BE2C (cell line): ENCODE data around the gene OSBPL3.

ENCODE experiments used
- DNase-seq: peaks from one replicate; pipeline ENCODE4 v3.0.0-alpha.2; 2020
- H3K27me3 ChIP-seq: fragments of 250-450 bp; sonication (Bioruptor Pico); 2 replicates; pipeline ENCODE4 v1.5.1; 2020; ENCODE audit warnings: mild to moderate bottlenecking
- H3K36me3 ChIP-seq: fragments of 250-450 bp; sonication (Bioruptor Pico); 2 replicates; pipeline ENCODE4 v1.5.1; 2020; ENCODE audit warnings: mild to moderate bottlenecking
- H3K4me1 ChIP-seq: fragments of 250-450 bp; sonication (Bioruptor Pico); 2 replicates; pipeline ENCODE4 v1.5.1; 2020
- H3K4me3 ChIP-seq: 2 replicates; pipeline ENCODE4 v1.5.1; 2011; ENCODE audit warnings: low read depth, low read length
- H3K9me3 ChIP-seq: fragments of 250-450 bp; sonication (Bioruptor Pico); 2 replicates; pipeline ENCODE4 v1.5.1; 2020
- TF ChIP-seq, protein P1 (sequence below): IDR thresholded peaks from 2 replicates; pipeline ENCODE4 v1.5.1; 2012; ENCODE audit warnings: mild to moderate bottlenecking, low read depth, low read length

OSBPL3 gene

DNA sequence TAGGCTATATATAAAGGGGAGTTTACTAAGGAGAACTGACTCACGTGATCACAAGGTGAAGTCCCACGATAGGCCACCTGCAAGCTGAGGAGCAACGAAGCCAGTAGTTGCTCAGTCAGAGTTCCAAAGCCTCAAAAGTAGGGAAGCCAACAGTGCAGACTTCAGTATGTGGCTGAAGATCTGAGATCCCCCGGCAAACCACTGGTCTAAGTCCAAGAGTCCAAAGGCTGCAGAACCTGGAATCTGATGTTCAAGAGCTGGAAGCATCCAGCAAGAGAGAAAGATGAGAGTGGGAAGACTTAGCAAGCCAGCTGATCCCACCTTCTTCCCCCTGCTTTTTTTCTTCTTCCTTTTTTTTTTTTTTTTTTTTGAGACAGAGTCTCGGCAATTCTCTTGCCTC, 195.7 kb downstream of the OSBPL3 start:
- Histone ChIP-seq H3K4me1 (no peaks in the 10 kb centered on the region), H3K4me3 (no peak overlapping the region), H3K36me3 (no peaks in the 10 kb centered on the region), H3K9me3 (no peaks in the 10 kb centered on the region), H3K27me3 (no peaks in the 10 kb centered on the region)
- no peak for DNase-seq
- TF ChIP-seq, protein P1, sequence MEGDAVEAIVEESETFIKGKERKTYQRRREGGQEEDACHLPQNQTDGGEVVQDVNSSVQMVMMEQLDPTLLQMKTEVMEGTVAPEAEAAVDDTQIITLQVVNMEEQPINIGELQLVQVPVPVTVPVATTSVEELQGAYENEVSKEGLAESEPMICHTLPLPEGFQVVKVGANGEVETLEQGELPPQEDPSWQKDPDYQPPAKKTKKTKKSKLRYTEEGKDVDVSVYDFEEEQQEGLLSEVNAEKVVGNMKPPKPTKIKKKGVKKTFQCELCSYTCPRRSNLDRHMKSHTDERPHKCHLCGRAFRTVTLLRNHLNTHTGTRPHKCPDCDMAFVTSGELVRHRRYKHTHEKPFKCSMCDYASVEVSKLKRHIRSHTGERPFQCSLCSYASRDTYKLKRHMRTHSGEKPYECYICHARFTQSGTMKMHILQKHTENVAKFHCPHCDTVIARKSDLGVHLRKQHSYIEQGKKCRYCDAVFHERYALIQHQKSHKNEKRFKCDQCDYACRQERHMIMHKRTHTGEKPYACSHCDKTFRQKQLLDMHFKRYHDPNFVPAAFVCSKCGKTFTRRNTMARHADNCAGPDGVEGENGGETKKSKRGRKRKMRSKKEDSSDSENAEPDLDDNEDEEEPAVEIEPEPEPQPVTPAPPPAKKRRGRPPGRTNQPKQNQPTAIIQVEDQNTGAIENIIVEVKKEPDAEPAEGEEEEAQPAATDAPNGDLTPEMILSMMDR = no peak

DNA sequence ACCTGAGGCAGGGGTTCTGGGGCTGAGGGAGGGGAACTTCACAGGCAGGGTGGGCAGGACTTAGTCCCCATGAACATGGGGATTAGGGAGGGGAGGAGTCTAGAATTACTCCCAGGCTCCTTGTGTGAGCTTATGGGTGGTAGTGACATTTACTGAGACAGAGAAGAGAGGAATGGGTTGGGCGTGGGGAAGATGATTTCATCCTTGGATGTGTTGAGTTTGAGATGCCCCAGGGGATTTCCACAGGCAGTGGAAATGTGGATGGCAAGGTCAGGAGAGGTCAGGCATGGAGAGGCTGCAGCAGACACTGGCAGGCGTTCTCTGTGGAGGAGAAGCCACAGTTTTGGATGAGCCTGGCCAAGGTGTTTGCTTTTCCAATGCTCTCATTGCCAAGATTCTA, 196.3 kb downstream of the OSBPL3 start:
- no peaks in the 10 kb centered on the region for H3K4me1 ChIP-seq
- H3K36me3 ChIP-seq = no peaks in the 10 kb centered on the region

DNA sequence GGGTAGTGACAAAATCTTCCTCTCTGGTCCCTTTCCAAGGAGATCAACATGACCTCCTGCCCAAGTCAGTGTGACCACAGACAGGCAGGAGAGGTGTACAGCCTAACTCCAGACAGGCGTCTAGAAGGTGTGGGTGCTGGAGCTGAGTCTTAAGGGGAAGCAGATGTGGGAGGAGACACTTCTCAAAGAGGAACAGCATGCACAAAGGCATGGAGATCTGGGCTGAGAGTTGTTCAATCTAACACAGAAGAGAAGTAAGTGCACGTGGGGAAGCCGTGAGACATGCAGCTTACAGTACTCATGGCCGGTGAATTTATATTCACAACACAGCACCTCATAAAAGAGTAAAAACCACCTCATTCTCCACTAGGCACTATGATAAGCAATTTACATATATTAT, 198.9 kb downstream of the OSBPL3 start:
- no peak for DNase-seq
- TF ChIP-seq, protein P1 = no peak
- H3K9me3 ChIP-seq = no peaks in the 10 kb centered on the region
- no peak overlapping the region for H3K4me3 ChIP-seq
- H3K4me1 ChIP-seq = no peaks in the 10 kb centered on the region
- H3K36me3 ChIP-seq = no peaks in the 10 kb centered on the region
- no peaks in the 10 kb centered on the region for H3K27me3 ChIP-seq

More for the DNA sequence above, 196.3 kb downstream of the OSBPL3 start:
- Histone ChIP-seq H3K4me3 (no peak overlapping the region), H3K9me3 (no peaks in the 10 kb centered on the region), H3K27me3 (no peaks in the 10 kb centered on the region)
- TF ChIP-seq, protein P1 = no peak
- DNase-seq = no peak

DNA sequence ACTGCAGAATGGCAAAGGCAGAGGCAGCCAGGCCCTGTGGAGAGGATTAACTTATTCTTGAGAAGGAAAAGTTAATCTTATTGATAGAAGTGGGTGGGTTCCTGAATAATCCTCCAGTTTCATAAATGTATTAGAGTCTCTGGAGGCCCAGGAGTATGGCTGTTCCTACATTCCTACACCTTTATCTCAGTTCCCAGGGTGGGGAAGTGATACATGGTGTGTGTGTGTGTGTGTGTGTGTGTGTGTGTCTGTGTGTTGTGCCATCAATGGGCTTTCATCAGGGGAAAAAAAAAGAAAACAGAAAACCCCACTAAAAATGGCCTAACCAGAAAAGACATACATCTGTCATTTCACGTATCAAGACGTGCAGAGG, 200.7 kb downstream of the OSBPL3 start:
- H3K4me1 ChIP-seq = no peaks in the 10 kb centered on the region
- no peaks in the 10 kb centered on the region for H3K27me3 ChIP-seq
- no peaks in the 10 kb centered on the region for H3K9me3 ChIP-seq
- TF ChIP-seq, protein P1 = no peak
- H3K36me3 ChIP-seq = no peaks in the 10 kb centered on the region
- no peak for DNase-seq
- H3K4me3 ChIP-seq = no peak overlapping the region

DNA sequence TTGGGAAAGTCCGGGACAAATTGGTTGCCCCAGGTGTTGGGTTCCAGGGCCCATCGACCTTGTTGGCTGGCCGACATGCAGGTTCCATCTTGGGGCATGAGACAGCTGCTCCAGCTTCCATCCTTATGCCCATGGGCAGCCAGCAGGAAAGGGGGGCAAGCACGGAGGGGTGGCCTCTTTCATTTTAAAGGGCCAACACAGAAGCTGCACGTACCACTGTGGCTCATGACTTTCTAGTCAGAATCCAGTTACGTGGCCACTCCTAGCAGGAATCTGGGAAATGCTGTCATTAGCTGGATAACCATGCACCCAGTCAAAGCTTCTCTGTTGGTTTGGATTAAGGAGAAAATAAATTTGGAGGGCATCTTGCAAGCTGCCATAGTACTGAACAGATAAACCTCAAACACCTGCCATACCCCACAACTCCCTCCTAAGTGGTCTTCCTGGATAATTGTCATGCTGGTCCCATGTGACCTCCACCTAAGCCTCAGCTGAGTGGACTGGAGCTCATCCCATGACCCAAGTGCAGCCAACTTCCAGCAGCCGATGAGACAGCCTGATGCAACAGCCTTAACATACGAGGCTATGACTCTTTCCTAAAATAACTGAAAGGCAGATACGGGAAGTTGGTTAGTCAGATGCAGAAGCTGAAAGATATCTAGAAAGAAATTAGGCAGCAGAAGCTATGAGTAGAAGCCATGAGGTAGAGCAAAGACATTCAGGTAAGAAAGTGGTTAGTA, 201.3 kb downstream of the OSBPL3 start:
- Histone ChIP-seq H3K36me3 (no peaks in the 10 kb centered on the region), H3K4me1 (no peaks in the 10 kb centered on the region), H3K27me3 (no peaks in the 10 kb centered on the region), H3K4me3 (no peak overlapping the region), H3K9me3 (no peaks in the 10 kb centered on the region)
- TF ChIP-seq, protein P1 = no peak
- DNase-seq = no peak

DNA sequence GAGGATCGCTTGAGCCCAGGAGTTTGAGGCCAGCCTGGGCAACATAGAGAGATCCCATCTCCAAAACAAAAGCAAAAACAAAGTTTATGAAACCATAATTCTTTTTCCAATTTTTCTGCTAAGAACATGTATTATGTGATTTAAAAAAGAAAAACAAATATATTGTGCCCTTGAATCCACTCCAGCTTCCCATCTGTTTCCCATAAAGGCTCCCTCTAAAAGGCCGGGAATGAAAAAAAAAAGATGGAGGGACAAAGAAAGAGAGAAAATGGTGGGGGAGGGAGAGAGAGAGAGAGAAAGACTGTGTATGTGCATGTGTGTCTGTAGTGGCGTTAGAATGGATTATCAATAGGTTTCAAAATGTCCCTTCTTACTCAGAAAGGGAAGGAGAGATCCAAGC, 202.2 kb downstream of the OSBPL3 start:
- Histone ChIP-seq H3K9me3 (no peaks in the 10 kb centered on the region), H3K4me3 (no peak overlapping the region), H3K36me3 (no peaks in the 10 kb centered on the region), H3K4me1 (no peaks in the 10 kb centered on the region), H3K27me3 (no peaks in the 10 kb centered on the region)
- TF ChIP-seq, protein P1 = no peak
- DNase-seq = no peak
